Sigmoid colon (tissue), 7 donors: ENCODE data around the gene SAP30BP. TPM values are rescaled to one million over a fixed set of nuclear protein-coding genes. Genes with fewer than 3 reads are reported as not detected.

Experiments used
- DNase-seq: peaks from one replicate; pipeline ENCODE4 v3.0.0-alpha.2; 2019
- H3K27ac ChIP-seq, 4 donors: fragments of 200-600 bp; sonication (generic); one replicate each; pipeline ENCODE4 v1.5.1; 2016 to 2019; ENCODE audit warnings: mild to moderate bottlenecking in 1 of 4
- H3K27me3 ChIP-seq, 3 donors: fragments of 200-600 bp; sonication (generic); one replicate each; pipeline ENCODE4 v1.5.1; 2019; ENCODE audit warnings: mild to moderate bottlenecking in 1 of 3
- H3K36me3 ChIP-seq, 4 donors: fragments of 200-600 bp; sonication (generic); one replicate each; pipeline ENCODE4 v1.5.1; 2016 to 2019
- H3K4me1 ChIP-seq, 4 donors: fragments of 200-600 bp; sonication (generic); one replicate each; pipeline ENCODE4 v1.5.1; 2017 to 2019
- H3K4me3 ChIP-seq, 4 donors: fragments of 200-600 bp; sonication (generic); one replicate each; pipeline ENCODE4 v1.5.1; 2017 to 2019; ENCODE audit warnings: mild to moderate bottlenecking in 2 of 4, moderate library complexity in 1 of 4
- H3K9me3 ChIP-seq, 4 donors: fragments of 200-600 bp in 3 of 4; sonication (generic) in 3 of 4; one replicate each; pipeline versions ENCODE4 v1.5.1 to v1.6.1; 2013 to 2019
- CTCF ChIP-seq, 4 experiments: fragments of 450-650 bp in 3 of 4; fragments of 200-600 bp in 1 of 4; IDR thresholded peaks; one replicate each; pipeline ENCODE4 v1.5.1; 2016 to 2019; ENCODE audit warnings: antibody characterized with exemption in 4 of 4, mild to moderate bottlenecking in 3 of 4, moderate library complexity in 2 of 4
- EP300 ChIP-seq, 4 donors: sonication (generic); formaldehyde crosslinking; IDR thresholded peaks; one replicate each; pipeline ENCODE4 v1.6.1; 2017; ENCODE audit warnings: antibody characterized with exemption in 4 of 4
- POLR2A ChIP-seq, 2 donors: fragments of 450-650 bp; IDR thresholded peaks; one replicate each; pipeline ENCODE4 v1.6.1; 2016; ENCODE audit warnings: antibody characterized with exemption in 2 of 2, mild to moderate bottlenecking in 2 of 2, moderate library complexity in 2 of 2
- POLR2AphosphoS5 ChIP-seq, 4 donors: sonication (generic); formaldehyde crosslinking; IDR thresholded peaks; one replicate each; pipeline ENCODE4 v1.6.1; 2017; ENCODE audit warnings: antibody characterized with exemption in 4 of 4
- WGBS, 2 donors: extraction: QIAGEN DNeasy Blood & Tissue Kit; methylation state at CpG; one replicate each; pipeline ENCODE4 v1.1.7; 2013; 5-methylcytosine and 5-hydroxymethylcytosine counted together
- intact Hi-C: fragments of 100-400 bp; cut with DNase I; formaldehyde crosslinking; loops from one replicate; pipeline ENCODE4 v1.15.1; 2023
- polyA plus RNA-seq, 3 donors: library from polyadenylated mRNA; stranded (reverse); fragments of 200-250 nt; gene quantifications; one replicate each; pipeline ENCODE4 v1.2.3, GENCODE V29; 2013
- total RNA-seq, 4 donors: library from RNA; depleted of rRNA; stranded (reverse); fragments of >200 nt; gene quantifications; one replicate each; pipeline ENCODE4 v1.1.0, GENCODE V29; 2016
- donor health status: healthy with polysubstance abuse.
- donor health status: Bipolar disorder and iron deficiency.
- donor health status: healthy.

The SAP30BP gene
- total and polyA plus RNA-seq, 7 donors: 53.2 to 96.9 (median 60.4) TPM

- intact Hi-C loops: no loop called here
- DNase-seq: no peak
- H3K36me3 ChIP-seq: no peaks in the 10 kb centered on the region
- TF ChIP-seq EP300 (IDR thresholded peaks at IDR 0.05): no peak
- peak in 2 of 4 donors; percentile 60 to 64 for TF ChIP-seq POLR2AphosphoS5 (IDR thresholded peaks at IDR 0.05)
- no peak for TF ChIP-seq CTCF (IDR thresholded peaks at IDR 0.05)
- TF ChIP-seq POLR2A (IDR thresholded peaks at IDR 0.05): no peak
- peaks cover 0 to 14% (median 12%) of the 10 kb centered on the region in 4 donors for H3K4me1 ChIP-seq
- H3K4me3 ChIP-seq: peak within 1 kb of the TSS; percentile 31 to 53 (median 45)
- WGBS, 2 donors: 1 to 3% methylated on average over 70 of the region's 70 CpGs
- H3K9me3 ChIP-seq: no peaks in the 10 kb centered on the region
- H3K27ac ChIP-seq: peak within 1 kb of the TSS; percentile 66 to 80 (median 70)
- H3K27me3 ChIP-seq: peaks cover 13 to 61% (median 36%) of the 10 kb centered on the region in 3 donors
Observed at GRCh38 chr17:75720656-75721462, 53.7 kb downstream of the SAP30BP start, which contains the start of gene ITGB4. ITGB4 (plus strand) TSS chr17:75721459; CDS start chr17:75724704, 3,245 bp downstream.

- 5 to 22% methylated on average over 33 of the region's 33 CpGs for WGBS, 2 donors
- DNase-seq: no peak
- Histone ChIP-seq H3K36me3 (no peaks in the 10 kb centered on the region), H3K9me3 (no peaks in the 10 kb centered on the region), H3K4me3 (peak overlapping the region; percentile 31 to 53 (median 45)), H3K27ac (peak overlapping the region; percentile 66 to 80 (median 70)), H3K27me3 (peaks cover 13 to 58% (median 36%) of the 10 kb centered on the region in 3 donors), H3K4me1 (peaks cover 0 to 14% (median 12%) of the 10 kb centered on the region in 4 donors)
- no peak for TF ChIP-seq POLR2A (IDR thresholded peaks at IDR 0.05)
- TF ChIP-seq CTCF (IDR thresholded peaks at IDR 0.05): no peak
- no peak for TF ChIP-seq POLR2AphosphoS5 (IDR thresholded peaks at IDR 0.05)
- no peak for TF ChIP-seq EP300 (IDR thresholded peaks at IDR 0.05)
- intact Hi-C loops: no loop called here
Observed at GRCh38 chr17:75721463-75722011, 54.4 kb downstream of the SAP30BP start.

- 14 to 63% methylated on average over 5 of the region's 5 CpGs for WGBS, 2 donors
- no peaks in the 10 kb centered on the region for H3K36me3 ChIP-seq
- H3K4me3 ChIP-seq: peak overlapping the region; percentile 31 to 53 (median 45)
- no peak for TF ChIP-seq POLR2AphosphoS5 (IDR thresholded peaks at IDR 0.05)
- no peak for TF ChIP-seq CTCF (IDR thresholded peaks at IDR 0.05)
- TF ChIP-seq POLR2A (IDR thresholded peaks at IDR 0.05): no peak
- TF ChIP-seq EP300 (IDR thresholded peaks at IDR 0.05): no peak
- H3K9me3 ChIP-seq: no peaks in the 10 kb centered on the region
- DNase-seq: no peak
- H3K27ac ChIP-seq: peak overlapping the region; percentile 66 to 80 (median 70)
- H3K27me3 ChIP-seq: peaks cover 13 to 56% (median 36%) of the 10 kb centered on the region in 3 donors
- H3K4me1 ChIP-seq: peaks cover 0 to 14% (median 12%) of the 10 kb centered on the region in 4 donors
- intact Hi-C loops: no loop called here
Observed at GRCh38 chr17:75722076-75722475, 54.9 kb downstream of the SAP30BP start.

GRCh38 chr17:75722542-75723095 is 55.5 kb downstream of the SAP30BP start:
- Histone ChIP-seq H3K4me3 (peak overlapping the region in 3 of 4 donors; percentile 42 to 53 (median 48)), H3K4me1 (peaks cover 0 to 14% (median 12%) of the 10 kb centered on the region in 4 donors), H3K27ac (peak overlapping the region; percentile 66 to 80 (median 70)), H3K9me3 (no peaks in the 10 kb centered on the region), H3K36me3 (no peaks in the 10 kb centered on the region), H3K27me3 (peaks cover 13 to 58% (median 36%) of the 10 kb centered on the region in 3 donors)
- intact Hi-C loops: no loop called here
- no peak for DNase-seq
- WGBS, 2 donors: 22 to 71% methylated on average over 9 of the region's 9 CpGs
- TF ChIP-seq CTCF (IDR thresholded peaks at IDR 0.05): no peak
- TF ChIP-seq EP300 (IDR thresholded peaks at IDR 0.05): no peak
- no peak for TF ChIP-seq POLR2AphosphoS5 (IDR thresholded peaks at IDR 0.05)
- TF ChIP-seq POLR2A (IDR thresholded peaks at IDR 0.05): no peak
